ENCODE results near the gene TFE3.

- TF ChIP-seq CTCF (IDR thresholded peaks at IDR 0.05): no peak
- TF ChIP-seq POLR2AphosphoS5 (IDR thresholded peaks at IDR 0.05): no peak
- TF ChIP-seq POLR2A (IDR thresholded peaks at IDR 0.05): no peak
These were observed 2.7 kb downstream of the TFE3 start for GRCh38 chrX:49040376-49040955.

Measured in upper lobe of left lung (tissue), 4 donors.